ENCODE data around the gene PTPRR.
"Not testable (repeated sequence)": the region's sequence is repeated elsewhere in the genome, so short reads cannot be mapped to it uniquely, and the experiment has no call there.

Gene PTPRR

DNA sequence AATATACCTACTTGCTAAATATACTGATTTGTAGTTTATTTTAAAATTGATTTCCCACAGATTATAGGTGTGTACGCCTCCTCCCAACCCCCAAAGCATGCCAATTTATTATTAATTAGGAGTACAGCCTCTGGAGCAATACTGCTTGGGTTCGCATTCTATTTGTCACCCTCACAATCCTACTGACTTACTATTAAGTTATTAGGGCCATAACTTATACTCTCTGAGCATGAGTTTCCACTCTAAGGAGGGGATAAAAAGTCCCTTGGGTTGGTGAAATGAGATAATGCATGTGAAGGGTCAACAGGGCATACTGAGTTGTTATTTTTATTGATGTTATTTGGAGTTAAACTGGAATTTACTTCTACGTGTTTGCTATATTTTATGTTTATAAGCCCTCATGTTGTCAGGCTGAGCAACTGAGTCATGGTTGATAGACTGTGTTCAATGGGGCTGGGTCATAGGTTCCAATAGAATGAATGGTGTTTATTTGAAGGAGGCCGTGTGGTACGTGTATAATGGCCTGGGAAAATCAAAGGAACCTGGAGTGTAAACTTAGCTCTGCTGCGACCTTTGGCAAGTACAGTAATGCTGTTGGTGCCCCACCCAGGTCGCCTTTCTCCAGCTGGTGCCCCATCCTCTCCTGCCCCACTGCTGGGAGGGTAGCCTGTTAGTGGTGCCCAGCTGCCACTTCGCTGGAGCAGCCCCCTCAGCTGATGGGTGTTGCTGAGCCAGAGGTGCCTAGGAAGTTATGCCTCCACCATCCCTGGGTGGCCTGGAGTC, 184.0 kb downstream of the PTPRR start:
- no peak for DNase-seq

DNA sequence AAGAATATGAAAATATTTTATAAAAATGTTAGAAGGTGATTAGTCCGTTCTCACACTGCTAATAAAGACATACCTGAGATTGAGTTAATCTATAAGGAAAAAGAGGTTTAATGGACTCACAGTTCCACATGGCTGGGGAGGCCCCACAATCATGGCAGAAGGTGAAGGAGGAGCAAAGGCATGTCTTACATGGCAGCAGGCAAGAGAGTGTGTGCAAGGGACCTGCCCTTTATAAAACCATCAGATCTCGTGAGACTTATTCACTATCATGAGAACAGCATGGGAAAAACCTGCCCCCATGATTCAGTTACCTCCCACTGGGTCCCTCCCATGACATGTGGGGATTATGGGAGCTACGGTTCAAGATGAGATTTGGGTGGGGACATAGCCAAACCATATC, 185.3 kb downstream of the PTPRR start:
- DNase-seq = not testable (repeated sequence)

DNA sequence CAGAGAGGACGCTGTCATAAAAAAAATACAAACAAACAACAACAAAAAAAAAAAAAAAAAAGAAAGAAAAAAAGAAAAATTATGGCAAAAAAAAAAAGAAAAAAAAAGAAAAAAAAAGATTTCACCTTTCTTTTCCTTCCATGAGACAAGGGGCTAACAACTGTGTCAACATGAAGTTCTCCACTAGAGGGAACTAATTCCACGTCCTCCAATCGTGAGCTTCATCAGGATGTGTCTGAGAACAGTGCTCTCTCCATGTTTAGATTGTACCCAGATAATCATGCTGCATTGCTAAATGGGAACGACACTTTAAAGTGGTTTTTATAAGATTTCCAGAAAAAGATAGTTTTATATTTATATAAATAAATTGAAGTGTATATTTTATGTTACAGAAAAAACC, 187.2 kb downstream of the PTPRR start:
- no peak for DNase-seq

DNA sequence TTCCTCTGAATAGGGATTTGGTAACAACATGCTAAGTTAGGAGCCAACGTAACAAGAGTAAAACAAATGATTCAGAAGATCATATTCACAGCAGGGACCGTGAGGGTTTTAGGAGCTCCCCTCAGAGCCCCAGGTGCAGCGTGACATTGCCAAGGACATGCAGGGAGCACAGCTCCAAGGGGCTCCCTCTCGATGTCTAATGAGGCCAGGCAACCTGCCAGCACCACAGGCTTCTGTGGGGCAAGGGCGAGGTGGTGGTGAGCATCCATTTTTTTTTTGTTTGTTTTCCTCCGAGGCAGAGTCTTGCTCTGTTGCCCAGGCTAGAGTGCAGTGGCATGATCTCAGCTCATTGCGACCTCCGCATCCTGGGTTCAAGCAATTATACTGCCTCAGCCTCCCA, 188.3 kb downstream of the PTPRR start:
- no peak for DNase-seq

DNA sequence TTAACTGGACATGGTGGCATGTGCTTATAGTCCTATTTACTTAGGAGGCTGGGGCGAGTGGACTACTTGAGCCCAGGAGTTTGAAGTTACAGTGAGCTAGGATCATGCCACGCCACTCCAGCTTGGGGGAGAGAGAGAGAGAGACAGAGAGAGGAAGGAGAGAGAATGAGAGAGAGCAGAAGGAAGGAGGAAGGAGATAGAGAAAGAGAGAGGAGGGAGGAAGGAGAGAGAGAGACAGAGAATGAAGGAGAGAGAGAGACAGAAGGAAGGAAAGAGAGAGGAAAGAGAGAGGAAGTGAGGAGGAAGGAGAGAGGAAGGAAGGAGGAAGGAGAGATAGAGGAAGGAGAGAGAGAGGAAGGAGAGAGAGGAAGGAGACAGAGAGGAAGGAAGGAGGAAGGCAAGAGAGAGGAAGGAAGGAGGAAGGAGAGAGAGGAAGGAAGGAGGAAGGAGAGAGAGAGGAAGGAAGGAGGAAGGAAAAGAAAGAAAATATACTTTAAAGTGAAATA, 189.8 kb downstream of the PTPRR start:
- no peak for DNase-seq

DNA sequence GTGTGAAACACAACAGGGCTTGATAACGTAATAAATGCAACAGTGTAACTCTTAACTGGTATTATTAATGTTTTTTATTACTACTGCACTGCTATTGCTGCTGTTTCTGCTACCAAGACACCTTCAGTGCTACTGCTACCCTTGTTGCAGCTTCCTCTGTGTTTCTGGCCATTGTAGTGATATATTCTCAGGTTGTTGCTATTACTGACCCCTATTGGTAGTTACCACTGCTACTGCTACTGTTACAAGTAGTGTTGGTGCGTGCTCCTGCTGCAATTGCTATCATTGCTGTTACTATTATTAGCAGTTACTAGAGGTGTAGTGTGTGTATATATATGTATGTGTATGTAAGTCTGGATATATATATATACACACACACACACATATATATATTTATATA, 196.1 kb downstream of the PTPRR start:
- DNase-seq = no peak

DNA sequence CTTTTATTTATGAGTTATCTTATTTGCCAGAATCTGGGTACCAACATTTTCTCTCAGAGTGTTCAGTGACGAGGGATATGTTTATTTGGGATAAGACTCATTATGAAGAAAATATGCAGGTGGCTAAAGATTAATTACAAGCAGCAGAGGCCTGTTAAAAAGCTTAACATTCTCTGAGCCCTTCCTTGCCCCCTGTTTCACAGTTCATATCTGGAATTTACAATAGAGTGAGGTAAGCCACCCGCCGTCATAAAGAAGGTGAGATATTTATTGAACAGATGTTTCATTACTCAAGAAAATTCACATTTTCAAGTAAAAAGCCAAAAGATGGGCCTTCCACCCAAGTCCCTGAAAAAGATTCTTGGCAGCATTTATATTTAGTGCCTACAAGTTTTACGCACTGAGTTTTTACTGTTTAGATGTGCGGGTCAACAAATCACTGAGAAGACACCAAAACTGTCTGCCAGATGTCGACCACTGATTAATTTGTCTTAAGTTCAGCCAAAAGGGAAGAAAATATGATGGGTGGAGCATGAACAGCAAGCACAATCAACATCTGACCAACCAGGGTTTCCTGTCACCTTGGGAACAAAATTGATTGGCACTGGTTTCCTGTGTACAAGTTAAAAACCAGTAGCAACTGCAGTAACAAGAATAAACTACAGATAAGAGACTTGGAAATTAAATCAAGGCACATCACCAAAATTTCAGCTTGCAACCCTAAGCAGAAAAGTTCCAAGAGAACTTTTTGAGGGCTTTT, 197.8 kb downstream of the PTPRR start:
- no peak for DNase-seq

DNA sequence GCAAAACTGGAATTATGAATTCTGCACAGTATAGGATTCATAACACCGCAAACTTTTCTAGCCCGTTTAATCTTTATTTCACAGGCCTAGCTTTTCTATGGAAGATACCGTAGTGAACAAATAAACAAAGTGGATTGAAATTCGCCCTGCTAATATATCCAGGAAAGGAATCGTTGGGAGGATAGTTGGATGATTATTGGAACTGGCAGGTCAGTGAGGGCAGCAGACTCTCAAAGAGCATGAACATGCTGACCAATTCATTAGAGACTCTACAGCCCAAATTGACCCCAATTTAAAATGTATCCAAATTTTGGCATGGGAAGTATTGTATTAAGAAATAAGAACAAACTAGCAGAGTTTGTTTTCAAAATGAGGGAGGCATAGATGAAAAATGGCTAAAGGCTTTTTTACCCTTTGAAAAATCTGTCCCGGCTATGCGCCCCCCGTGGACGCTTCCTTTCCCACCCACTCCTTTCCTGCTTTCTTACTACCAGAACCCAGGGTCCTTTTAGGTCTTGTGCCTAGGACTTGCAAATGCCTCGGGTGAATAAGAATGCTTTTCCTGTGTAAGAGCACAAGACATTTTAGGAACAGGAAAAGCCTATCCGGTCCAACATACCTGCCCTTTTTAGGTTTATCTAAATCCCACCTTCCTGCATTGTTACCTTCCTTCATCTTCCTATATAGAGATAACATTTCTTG, 198.7 kb downstream of the PTPRR start:
- no peak for DNase-seq

DNA sequence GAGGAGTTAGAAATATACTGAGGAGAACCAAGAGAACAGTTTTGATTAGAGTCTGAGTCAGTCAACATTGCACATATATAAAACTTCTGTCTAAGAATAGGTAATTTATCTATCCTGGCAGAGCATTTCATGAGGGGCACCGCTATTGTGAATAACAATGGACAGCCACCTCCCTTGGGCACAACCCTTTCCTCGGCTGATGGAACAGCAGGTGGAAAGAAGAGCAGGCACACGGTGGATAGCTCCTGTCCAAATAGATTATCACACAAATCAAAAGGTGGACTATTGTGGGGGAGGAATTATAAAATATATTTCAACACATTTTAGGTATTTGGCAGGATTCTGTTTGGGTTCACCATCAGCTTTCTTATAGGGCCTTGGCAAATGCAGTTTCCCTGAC, 199.3 kb downstream of the PTPRR start:
- no peak for DNase-seq

DNA sequence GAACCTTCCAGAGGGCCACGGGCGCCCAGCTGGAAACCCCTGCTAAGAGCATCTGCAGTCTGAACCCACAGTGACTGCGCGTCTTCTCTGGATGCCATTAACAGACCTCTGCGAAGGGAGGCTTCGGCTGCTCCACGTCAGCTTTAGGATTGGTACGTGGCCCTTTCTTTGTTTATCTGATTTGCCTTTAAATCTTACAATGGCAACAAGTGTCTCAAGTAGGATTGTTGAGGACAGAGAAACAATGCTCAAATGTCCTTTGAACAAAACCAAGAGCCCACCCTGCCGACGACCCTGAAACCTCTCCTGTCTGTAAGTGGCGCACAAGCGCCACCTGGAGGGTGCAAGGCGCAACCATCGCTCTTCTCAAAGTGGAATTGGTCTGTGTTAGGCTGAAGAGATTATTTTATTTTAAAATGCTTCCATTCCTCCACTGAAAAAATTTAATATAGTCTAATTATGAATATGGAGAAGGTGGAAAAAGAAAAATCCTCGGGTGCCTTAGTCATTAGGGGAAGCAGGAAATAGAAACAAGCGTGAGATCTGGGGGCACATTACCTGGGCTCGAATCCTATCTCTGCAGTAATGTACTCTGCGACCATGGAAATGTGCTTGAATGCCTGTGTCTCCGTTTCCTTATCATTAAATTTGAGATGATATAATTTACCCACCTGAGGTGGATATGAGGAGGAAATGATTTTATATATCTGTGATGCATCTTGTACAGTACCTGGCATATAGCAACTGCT, 200.7 kb downstream of the PTPRR start:
- DNase-seq = peak; percentile 9

DNA sequence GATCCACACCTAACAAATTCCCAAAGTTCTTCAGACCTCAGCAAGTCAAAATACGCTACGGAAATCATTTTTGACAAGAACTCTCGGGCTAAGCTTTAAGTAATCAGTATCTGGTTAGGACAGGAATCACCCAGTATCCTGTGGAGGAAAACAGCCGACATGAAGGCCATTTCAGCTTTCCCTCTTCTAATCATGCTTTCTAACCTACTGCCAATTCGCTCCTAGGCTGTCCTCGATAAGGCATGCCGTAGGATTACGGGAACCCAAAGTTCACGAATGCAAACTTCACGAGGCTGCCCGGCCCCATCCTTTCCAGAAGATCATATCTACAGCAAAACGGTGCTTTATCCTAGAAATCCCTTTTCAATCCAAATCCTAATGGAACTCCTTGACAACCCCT, 201.5 kb downstream of the PTPRR start:
- DNase-seq = no peak

DNA sequence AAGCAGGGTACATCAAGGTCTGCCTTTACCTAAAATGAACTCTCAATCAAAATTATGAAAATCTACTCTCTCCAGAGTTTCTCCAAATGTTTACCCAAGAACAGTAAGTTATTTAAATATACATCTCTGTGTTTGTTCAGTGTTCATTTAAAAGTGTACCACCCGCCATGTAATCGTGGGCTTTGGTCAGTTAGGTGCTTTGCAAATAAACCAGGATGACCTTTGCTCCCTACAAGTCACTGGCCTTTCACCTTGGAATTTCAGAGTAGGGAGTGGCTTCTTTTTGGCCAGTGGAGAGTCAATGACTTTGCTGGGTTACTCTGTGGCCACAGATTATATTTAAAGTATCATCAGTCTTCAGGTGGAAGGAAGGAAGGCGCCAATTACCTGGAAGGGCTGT, 208.7 kb downstream of the PTPRR start:
- DNase-seq = no peak

DNA sequence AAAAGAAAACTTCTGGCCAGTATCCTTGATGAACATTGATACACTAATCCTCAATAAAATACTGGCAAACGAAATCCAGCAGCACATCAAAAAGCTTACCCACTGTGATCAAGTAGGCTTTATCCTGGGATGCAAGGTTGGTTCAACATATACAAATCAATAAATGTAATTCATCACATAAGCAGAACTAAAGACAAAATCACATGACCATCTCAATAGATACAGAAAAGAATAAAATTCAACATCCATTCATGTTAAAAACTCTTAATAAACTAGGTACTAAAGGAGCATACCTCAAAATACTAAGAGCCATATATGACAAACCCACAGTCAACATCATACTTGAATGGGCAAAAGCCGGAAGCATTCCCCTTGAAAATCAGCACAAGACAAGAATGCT, 211.5 kb downstream of the PTPRR start:
- no peak for DNase-seq

DNA sequence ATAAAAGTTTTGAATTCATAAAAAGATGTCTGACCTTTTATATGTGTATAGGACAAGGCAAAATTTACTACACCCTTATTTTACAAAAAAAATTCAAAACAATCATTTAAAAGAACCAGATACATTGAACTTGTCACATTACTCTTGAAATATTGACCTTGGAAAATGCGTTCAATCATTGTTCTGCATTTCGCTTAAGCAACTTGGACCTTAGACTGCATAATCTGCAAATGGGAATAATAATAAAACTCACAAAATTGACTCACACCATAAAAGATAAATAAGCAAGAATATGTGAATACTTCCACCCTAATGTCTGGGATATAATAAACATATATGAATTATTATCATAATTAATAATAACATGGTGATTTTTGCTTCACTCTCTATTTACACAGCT, 213.9 kb downstream of the PTPRR start:
- no peak for DNase-seq

DNA sequence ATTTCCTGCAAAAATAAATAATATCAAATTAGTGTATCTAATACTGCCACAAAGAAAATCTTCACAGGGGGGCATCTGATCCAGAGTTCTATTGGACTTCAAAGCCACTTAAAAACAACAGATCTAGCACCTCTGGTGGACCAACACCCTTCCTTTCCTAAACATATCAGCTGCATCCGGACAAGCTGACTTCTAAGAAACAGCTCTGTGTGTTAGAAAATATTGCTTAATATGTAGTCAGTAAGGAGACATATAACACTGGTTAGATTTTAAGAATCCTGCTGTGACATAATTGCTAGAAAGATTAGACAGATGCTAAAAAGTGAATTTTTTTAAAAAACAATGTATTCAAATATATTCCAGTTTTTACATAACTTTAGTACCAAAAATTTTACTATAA, 222.2 kb downstream of the PTPRR start:
- DNase-seq = no peak

DNA sequence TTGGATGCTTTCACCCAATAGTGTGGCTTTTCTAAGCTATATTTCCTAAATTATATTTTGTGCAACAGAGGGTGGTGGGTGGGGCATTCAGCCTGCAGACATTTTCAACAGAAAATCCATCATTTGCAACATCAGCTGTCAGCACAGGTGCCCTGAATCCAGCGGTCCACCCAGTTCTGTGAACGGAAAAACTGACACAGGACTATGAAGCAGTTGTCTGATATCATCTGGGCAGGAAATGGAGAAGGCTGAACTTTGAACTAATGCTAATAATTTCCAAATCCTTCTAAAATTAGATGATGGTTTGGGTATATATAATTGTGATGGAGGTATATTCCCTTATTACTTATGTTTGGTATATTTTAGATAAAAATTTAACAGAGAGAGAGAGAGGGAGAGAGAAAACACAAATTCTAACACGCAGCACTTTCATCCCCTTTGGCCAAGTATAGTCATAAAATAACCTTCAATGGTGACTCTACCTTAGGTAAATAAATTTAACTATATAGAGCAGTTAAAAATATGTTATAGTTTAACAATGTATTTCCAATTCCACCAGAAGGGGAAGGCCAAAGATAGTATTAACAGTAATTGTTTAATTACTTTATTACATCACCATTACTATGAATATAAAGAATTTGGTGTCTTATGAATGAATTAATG, 225.0 kb downstream of the PTPRR start:
- no peak for DNase-seq

DNA sequence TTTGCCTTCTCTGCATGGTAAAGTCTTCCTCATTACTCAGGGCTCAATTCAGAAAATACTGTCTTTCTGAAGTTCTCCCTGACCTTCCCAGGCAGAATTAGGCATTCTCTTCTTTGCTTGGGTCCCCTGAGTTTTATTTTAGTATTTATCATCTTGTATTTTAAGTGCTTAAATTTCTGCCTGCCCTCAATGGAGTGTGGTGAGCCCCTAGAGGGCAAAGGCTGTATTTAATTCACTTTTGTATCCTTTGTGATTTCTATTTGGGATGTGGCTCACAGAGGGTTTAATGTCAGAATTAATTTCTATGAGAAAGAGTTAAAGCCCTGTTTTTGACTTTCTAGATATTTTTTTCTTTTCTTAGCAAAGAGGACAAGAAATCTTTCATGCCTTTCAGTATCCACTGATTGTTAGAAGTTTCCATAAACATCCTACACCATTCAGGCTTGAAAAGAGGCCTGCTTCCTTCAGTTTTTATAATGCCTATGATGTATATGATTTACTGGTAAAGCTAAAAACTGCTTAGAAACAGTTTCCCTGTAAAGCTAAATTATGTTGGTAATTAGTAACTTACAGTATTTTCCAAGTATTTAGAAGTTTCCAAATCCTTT, 227.8 kb downstream of the PTPRR start:
- DNase-seq = no peak

DNA sequence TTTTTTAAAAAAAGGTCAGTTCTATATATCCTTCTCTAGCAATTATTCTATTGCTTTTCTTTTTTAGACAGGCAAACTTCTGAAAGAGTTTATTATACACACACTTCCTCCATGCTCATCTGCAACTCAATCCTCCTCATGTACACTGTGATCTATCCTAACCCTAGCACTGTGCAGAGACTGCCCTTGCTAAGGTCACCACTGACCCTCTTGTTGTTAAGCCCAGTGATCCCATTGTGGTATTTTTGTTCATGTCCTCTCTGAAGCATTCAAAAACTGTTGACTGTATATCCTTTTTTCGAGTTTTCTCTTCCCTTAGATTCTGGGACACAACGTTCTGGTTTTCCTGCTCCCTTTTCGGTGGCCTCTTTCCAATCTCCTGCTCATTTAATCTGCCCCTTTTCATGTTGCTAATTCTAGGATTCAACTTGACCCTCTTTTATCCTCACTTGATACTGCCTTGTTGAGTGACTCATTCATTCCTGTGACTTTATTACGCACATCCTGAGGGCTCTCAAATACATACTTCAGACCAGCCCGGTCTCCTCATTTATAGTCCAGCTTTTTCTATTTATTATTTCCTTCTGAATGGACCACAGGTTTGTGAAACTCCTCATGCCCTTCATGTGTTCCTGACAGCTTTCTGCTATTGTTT, 229.4 kb downstream of the PTPRR start:
- no peak for DNase-seq

DNA sequence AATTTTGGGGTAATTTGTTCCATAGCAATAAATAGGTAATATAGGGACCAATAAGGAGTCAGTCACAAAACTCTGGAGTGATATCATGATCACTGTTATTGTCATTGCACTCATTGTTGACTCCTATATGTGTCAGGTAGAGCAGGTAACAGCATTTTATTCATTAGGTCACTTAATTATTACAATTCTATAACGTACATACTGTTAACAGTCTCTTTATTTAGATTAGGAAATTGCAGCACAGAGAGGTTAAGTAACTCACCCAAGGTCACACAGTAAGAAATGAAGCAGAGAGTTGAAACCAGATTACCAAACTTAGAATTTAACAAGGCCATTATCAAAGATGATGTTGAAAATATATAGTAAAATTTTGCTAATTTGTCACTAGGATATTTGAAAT, 233.6 kb downstream of the PTPRR start:
- DNase-seq = no peak

DNA sequence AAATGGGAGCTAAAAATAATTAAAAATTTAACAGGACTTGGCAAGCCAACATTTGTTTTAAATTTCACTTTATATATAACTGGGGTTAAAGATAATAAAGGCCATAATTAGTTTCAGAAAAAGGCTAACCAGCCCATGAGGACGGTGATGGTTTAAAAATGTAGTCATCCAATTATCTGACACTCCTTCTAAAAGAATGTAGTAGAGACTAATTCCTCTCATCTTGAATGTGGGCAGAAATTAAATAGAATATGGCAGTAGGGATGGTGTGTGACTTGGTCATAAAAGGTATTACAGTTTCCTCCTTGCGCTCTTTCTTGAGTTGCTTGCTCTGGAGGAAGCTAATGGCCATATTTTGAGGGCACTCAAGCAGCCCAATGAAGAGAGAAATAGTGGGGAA, 234.2 kb downstream of the PTPRR start:
- no peak for DNase-seq

DNA sequence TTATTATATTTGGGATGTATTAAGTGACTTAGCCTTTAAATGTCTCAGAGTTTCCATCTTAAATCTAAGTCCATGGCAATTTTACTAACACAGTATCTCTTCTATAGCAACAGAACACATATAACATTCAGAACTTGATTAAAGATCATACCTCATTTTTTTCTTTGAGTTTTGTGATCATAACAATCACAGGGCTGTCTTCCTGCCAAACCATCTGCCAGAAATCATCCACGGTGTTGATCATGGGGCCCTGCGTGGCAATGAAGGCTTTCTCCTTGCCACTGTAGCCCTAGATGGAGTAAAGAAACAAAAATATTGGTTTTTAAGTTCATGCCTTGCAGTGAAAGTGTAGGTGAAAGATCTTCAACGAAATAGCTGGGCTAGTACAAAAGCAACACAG, 236.6 kb downstream of the PTPRR start:
- DNase-seq = no peak
